ENCODE measurements around the gene ERG.

DNA sequence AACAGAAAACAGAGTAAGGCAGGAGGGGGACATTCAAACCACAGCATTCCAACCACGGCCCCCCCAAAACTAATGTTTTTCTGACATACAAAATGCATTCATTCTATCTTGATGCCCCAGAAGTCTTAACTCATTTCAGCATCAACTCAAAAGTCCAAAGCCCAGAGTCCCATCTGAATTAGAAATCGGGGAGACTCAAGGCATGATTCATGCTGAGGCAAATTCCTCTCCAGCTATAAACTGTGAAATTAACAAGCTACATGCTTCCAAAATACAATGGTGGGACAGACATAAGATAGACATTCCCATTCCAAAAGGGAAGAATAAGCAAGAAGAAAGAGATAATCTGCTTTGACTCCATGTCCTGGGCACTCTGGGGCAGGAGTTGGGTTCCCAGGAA lies 167.6 kb downstream of the ERG start:
- TF ChIP-seq, protein P1, sequence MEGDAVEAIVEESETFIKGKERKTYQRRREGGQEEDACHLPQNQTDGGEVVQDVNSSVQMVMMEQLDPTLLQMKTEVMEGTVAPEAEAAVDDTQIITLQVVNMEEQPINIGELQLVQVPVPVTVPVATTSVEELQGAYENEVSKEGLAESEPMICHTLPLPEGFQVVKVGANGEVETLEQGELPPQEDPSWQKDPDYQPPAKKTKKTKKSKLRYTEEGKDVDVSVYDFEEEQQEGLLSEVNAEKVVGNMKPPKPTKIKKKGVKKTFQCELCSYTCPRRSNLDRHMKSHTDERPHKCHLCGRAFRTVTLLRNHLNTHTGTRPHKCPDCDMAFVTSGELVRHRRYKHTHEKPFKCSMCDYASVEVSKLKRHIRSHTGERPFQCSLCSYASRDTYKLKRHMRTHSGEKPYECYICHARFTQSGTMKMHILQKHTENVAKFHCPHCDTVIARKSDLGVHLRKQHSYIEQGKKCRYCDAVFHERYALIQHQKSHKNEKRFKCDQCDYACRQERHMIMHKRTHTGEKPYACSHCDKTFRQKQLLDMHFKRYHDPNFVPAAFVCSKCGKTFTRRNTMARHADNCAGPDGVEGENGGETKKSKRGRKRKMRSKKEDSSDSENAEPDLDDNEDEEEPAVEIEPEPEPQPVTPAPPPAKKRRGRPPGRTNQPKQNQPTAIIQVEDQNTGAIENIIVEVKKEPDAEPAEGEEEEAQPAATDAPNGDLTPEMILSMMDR (IDR thresholded peaks at IDR 0.05), result no peak
- TF ChIP-seq POLR2A (IDR thresholded peaks at IDR 0.05), result no peak

Measured in heart left ventricle (tissue), 13 donors.